Osteoblast (primary cell): ENCODE data around the gene SERINC5. TPM values are rescaled to one million over a fixed set of nuclear protein-coding genes. Genes with fewer than 3 reads are reported as not detected.

Source experiments
- DNase-seq: peaks from one replicate; pipeline ENCODE4 v3.0.0; 2011; ENCODE audit warnings: low spot score, mixed read lengths; ENCODE audit not compliant: insufficient read length; ENCODE audit errors: missing footprints
- H2AFZ ChIP-seq: 2 replicates; pipeline ENCODE4 v1.6.0; 2011; ENCODE audit warnings: mild to moderate bottlenecking, low read length
- H3K27ac ChIP-seq: 2 replicates; pipeline ENCODE4 v1.5.1; 2011; ENCODE audit warnings: mild to moderate bottlenecking, low read depth, low read length, moderate library complexity
- H3K27me3 ChIP-seq: 2 replicates; pipeline ENCODE4 v1.6.0; 2012; ENCODE audit warnings: mild to moderate bottlenecking, control low read depth, inconsistent platforms, low read length, moderate library complexity; ENCODE audit not compliant: insufficient read depth
- H3K36me3 ChIP-seq: 2 replicates; pipeline ENCODE4 v1.5.1; 2011; ENCODE audit warnings: mild to moderate bottlenecking, low read length, control low read depth, moderate library complexity; ENCODE audit not compliant: insufficient read depth
- H3K4me1 ChIP-seq: 2 replicates; pipeline ENCODE4 v1.5.1; 2011; ENCODE audit warnings: mild to moderate bottlenecking, low read length, control low read depth, moderate library complexity; ENCODE audit not compliant: insufficient read depth
- H3K4me2 ChIP-seq: 2 replicates; pipeline ENCODE4 v1.6.0; 2011; ENCODE audit warnings: mild to moderate bottlenecking, low read length; ENCODE audit not compliant: insufficient read depth
- H3K4me3 ChIP-seq: fragments of 200-600 bp; sonication (generic); 3 replicates; pipeline ENCODE4 v1.5.1; 2012; ENCODE audit warnings: mild to moderate bottlenecking, low read length, inconsistent platforms; ENCODE audit not compliant: insufficient read depth
- H3K79me2 ChIP-seq: 2 replicates; pipeline ENCODE4 v1.6.0; 2012; ENCODE audit warnings: mild to moderate bottlenecking, low read length, control low read depth, inconsistent platforms; ENCODE audit not compliant: insufficient read depth
- H3K9me3 ChIP-seq: 2 replicates; pipeline ENCODE4 v1.5.1; 2011; ENCODE audit warnings: low read depth, low read length, control low read depth
- H4K20me1 ChIP-seq: 2 replicates; pipeline ENCODE4 v1.6.0; 2012; ENCODE audit warnings: mild to moderate bottlenecking, low read length, control low read depth; ENCODE audit not compliant: insufficient read depth
- CTCF ChIP-seq: IDR thresholded peaks from 2 replicates; pipeline ENCODE4 v1.5.1; 2011; ENCODE audit warnings: mild to moderate bottlenecking, low read depth, low read length, moderate library complexity; ENCODE audit errors: extremely low read depth
- total RNA-seq: library from RNA; depleted of rRNA; stranded (reverse); fragments of >200 nt; gene quantifications from 2 replicates; pipeline ENCODE4 v1.2.3, GENCODE V29; 2012

The SERINC5 gene
- total RNA-seq, 1 donor = 96.3 TPM

GRCh38 chr5:80231693-80232092 is 24.2 kb downstream of the SERINC5 start:
- no peaks in the 10 kb centered on the region for H3K27me3 ChIP-seq
- DNase-seq = no peak
- no peaks in the 10 kb centered on the region for H4K20me1 ChIP-seq
- H2AFZ ChIP-seq = no peak overlapping the region
- H3K27ac ChIP-seq = peak overlapping the region; percentile 97
- peaks cover 24% of the 10 kb centered on the region for H3K4me1 ChIP-seq
- H3K9me3 ChIP-seq = no peaks in the 10 kb centered on the region
- H3K4me2 ChIP-seq = no peak overlapping the region
- no peak for TF ChIP-seq CTCF
- H3K4me3 ChIP-seq = no peak overlapping the region
- H3K79me2 ChIP-seq = peaks cover 77% of the 10 kb centered on the region
- no peaks in the 10 kb centered on the region for H3K36me3 ChIP-seq

GRCh38 chr5:80231243-80231642 is 24.6 kb downstream of the SERINC5 start:
- Histone ChIP-seq H3K4me3 (no peak overlapping the region), H3K4me2 (peak overlapping the region; percentile 34), H4K20me1 (no peaks in the 10 kb centered on the region), H3K9me3 (no peaks in the 10 kb centered on the region), H3K27ac (peak overlapping the region; percentile 97), H3K4me1 (peaks cover 24% of the 10 kb centered on the region), H3K79me2 (peaks cover 78% of the 10 kb centered on the region), H3K36me3 (no peaks in the 10 kb centered on the region), H3K27me3 (no peaks in the 10 kb centered on the region), H2AFZ (no peak overlapping the region)
- no peak for TF ChIP-seq CTCF
- DNase-seq = peak; percentile 82

GRCh38 chr5:80230269-80230992 is 25.4 kb downstream of the SERINC5 start:
- no peaks in the 10 kb centered on the region for H4K20me1 ChIP-seq
- DNase-seq = no peak
- H3K4me2 ChIP-seq = peak overlapping the region; percentile 34
- no peaks in the 10 kb centered on the region for H3K27me3 ChIP-seq
- no peaks in the 10 kb centered on the region for H3K36me3 ChIP-seq
- TF ChIP-seq CTCF = no peak
- H3K27ac ChIP-seq = peak overlapping the region; percentile 97
- H3K9me3 ChIP-seq = no peaks in the 10 kb centered on the region
- H3K4me3 ChIP-seq = no peak overlapping the region
- peaks cover 78% of the 10 kb centered on the region for H3K79me2 ChIP-seq
- no peak overlapping the region for H2AFZ ChIP-seq
- H3K4me1 ChIP-seq = peaks cover 24% of the 10 kb centered on the region

GRCh38 chr5:80229902-80230255 is 26.0 kb downstream of the SERINC5 start:
- Histone ChIP-seq H2AFZ (no peak overlapping the region), H3K79me2 (peaks cover 78% of the 10 kb centered on the region), H3K4me3 (no peak overlapping the region), H3K4me1 (peaks cover 24% of the 10 kb centered on the region), H3K27me3 (no peaks in the 10 kb centered on the region), H3K27ac (peak overlapping the region; percentile 50), H4K20me1 (no peaks in the 10 kb centered on the region), H3K4me2 (no peak overlapping the region), H3K36me3 (no peaks in the 10 kb centered on the region), H3K9me3 (no peaks in the 10 kb centered on the region)
- no peak for TF ChIP-seq CTCF
- DNase-seq = no peak
